Measurements from ENCODE around the gene SLC2A4RG.

SLC2A4RG gene

DNA sequence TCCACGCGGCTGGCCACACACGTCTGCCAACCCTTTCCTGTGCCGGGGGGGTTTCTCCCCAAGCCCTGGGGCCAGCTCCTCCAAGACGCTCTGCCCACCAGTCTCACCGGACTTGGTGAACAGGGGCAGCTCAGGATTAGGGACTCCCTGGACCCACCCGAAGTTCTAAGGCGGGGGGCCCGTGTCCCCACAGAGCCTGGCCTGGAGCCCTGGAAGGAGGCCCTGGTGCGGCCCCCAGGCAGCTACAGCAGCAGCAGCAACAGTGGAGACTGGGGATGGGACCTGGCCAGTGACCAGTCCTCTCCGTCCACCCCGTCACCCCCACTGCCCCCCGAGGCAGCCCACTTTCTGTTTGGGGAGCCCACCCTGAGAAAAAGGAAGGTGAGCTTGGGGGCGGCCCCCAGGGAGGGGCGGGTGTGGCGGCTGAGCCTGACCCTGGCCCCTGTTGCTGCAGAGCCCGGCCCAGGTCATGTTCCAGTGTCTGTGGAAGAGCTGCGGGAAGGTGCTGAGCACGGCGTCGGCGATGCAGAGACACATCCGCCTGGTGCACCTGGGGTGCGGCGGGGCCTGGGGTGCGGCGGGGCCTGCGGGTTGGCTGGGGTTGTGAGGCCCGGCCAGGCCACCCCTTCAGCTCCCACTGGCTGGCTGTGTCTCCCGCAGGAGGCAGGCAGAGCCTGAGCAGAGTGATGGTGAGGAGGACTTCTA, 2.3 kb downstream of the SLC2A4RG start:
- DNase-seq (ENCODE audit: low read depth) = no peak

GRCh38 chr20:63742381-63743024, 2.9 kb downstream of the SLC2A4RG start:
- no peak for DNase-seq (ENCODE audit: low read depth)

DNA sequence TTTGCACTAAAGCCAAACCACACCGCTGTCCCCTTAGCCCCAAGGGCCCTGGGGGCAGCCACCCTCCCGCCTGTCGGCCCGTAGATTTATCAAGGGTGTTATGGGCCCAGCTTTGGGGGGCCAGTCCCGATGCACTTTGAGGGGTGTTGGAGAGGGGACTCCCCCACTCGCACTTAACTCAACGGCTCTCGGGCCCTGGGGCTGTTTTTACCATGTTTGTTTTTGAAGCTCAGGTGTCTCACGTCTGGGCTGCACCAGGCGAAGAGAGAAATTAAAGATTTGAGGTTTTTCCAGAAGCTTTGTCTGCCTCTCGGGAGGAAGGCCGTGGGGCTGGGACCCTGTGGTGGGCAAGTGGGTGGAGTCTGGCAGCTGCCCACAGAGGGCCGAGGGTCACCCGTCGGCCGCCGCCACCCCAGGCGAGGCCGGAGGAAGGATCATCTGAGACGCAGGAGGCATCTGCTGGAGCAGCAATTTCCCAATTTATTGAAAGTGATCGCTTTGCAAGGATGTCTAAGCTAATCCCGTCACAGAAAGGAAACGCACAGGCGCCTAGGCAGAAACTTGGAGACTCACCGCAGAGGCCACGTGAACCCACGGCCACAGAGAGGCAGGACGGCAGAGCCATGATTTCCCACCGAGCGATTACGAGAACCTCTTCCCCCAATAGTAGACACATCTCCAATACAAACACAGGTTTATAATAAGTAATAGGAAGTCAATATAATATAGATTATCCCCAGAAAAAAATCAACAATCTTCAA, 3.8 kb downstream of the SLC2A4RG start:
- no peak for DNase-seq (ENCODE audit: low read depth)

- no peak for DNase-seq (ENCODE audit: low read depth)
These were observed 4.6 kb downstream of the SLC2A4RG start for GRCh38 chr20:63744158-63744557.

- no peak for DNase-seq (ENCODE audit: low read depth)
These were observed 5.2 kb downstream of the SLC2A4RG start for GRCh38 chr20:63744574-63745423.

DNA sequence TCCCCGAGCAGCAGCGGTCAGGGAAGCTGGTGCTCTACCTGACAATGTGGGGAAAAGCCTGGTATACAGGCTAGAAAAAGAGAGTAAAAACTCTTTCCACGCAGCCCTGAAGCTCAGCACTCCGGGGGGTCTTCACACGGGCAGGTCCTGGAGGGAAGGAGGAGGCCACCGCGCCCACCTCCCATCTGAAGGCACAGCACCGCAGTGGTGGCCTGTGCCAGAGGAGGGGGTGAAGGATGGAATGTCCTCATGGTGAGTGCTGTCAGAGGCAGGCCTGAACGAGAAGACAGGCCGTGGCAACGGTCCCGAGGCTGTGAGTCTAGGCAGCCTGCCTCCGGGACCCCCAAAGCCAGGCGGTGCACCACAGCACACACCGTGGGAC, 5.8 kb downstream of the SLC2A4RG start:
- no peak for DNase-seq (ENCODE audit: low read depth)

GRCh38 chr20:63745961-63746731, 6.6 kb downstream of the SLC2A4RG start:
- DNase-seq (ENCODE audit: low read depth) = no peak

DNA sequence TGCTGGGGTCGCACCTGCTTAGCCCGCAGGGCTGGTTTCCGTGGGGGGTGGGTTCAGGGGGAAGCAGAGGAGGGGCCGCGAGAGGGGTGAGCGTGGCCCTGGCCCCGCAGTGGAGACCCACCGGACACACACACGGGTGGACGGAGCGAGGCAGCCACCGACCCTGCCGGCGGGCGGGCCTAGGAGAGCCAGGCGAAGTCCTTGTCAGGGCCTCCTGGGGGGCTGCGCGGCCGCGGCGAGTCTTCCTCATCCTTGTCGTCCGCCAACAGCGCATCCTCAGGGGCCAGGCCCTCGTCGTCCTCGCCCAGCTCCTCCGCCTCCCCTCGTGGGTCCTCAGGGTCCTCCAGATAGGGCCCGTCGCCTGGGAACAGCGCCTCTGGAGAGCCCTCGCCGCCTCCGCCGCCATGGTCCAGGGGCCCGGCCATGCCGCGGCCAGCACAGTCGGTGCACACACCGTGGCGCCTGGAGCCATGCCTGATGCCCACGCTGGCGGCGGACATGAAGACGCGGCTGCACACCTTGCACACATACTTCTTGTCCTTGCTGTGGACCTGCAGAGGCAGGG, 7.3 kb downstream of the SLC2A4RG start:
- no peak for DNase-seq (ENCODE audit: low read depth)

GRCh38 chr20:63747622-63748069, 8.1 kb downstream of the SLC2A4RG start:
- no peak for DNase-seq (ENCODE audit: low read depth)

- no peak for DNase-seq (ENCODE audit: low read depth)
These were observed 8.7 kb downstream of the SLC2A4RG start for GRCh38 chr20:63748070-63748933.

- DNase-seq (ENCODE audit: low read depth) = no peak
These were observed 9.3 kb downstream of the SLC2A4RG start for GRCh38 chr20:63748934-63749270.

DNA sequence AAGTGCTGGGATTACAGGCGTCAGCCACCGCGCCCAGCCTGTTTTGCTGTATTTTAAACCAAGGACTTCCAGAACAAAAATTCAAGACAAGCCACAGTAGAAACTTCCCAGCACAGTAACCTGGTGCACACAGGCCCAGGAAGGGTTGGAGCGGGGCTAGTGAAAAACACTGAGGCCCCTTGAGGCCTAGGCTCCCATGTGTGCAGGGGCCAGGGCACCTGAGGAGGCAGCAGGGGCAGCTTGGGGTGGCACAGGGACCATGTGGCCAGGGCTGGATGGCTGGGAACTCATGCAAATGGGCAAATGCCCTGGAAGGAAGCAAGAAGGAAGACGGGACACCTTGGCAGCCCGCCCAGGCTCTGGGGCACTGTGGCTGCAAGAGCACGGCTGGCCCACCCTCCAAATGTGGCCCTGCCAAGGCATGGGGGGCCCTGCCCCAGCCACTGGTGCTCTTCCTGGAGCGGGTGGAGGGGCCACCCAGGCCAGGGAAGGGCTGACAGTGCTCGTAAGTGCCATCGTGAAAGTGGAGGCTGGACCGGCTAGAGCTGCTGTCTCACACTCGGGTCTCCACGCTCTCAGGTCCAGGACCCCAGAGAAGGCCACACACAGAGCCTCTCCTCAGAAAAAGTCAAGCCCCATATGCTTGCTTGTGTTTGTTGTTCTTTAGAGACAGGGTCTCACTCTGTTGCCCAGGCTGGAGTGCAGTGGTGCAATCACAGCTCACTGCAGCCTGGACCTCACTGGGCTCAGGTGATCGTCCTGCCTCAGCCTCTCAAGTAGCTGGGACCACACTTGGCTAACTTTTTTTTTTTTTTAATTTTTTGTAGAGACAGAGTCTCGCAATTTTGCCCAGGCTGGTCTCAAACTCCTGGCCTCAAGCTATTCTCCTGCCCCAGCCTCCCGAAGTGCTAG, 10.3 kb downstream of the SLC2A4RG start:
- no peak for DNase-seq (ENCODE audit: low read depth)

DNA sequence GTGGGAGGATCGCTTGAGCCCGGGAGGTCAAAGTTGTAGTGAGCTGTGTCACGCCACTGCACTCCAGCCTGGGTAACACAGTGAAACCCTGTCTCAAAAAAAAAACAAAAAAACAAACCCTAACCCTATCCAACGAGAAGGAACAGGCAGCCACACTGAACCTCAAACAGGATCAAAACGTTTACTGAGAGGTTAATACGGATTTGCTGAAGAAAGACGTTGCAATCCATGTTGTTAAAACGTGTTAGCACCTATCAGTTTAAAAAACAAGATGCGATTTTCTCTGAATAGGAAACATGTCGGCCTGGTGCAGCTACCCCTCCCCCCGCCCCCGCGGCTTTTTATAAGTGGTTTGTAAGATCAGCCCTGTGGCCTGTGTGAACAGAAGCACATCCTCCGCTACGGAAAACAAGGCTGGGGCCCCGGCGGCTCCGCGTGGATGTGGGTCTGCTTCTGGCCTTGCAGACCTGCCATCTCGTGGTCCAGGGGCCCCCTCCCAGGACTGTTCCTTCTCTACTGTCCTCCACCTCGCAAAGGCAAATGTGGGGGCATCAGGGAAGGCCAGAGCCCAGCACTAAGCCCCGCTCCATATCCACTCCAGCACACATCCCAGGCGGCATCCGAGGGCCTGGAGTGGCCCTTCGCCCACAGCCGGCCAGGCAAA, 11.4 kb downstream of the SLC2A4RG start:
- DNase-seq (ENCODE audit: low read depth) = no peak

DNA sequence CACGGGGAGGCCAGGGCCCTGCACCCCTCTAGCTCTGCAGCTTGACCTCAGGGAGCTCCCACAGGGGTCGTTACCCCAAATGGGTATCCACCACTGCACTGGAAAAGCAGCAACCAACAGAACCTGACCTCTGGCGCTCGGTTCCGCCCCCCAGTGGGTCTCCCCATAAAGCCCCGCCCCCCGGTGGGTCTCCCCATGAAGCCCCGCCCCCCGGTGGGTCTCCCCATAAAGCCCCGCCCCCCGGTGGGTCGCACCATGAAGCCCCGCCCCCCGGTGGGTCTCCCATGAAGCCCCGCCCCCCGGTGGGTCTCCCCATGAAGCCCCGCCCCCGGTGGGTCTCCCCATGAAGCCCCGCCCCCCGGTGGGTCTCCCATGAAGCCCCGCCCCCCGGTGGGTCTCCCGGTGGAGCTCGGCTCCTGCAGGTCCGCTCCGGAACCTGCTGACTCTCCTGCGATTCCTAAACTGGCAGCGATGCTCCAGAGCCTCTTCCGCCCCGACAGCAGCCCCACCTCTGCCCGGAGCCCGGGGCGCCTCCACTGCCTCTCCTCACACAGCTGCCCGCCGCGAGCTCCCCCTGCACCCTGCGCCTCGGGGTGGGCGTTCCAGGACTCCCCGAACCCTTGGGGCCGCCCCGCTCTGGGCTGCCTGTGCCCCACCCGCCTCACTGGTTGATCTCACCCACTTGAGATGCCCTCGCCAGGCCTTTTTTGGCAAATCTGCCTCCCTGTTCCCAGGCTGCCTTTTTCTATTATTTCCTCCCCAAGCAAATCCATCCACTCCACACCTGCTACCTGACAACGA, 12.1 kb downstream of the SLC2A4RG start:
- DNase-seq (ENCODE audit: low read depth) = no peak

DNA sequence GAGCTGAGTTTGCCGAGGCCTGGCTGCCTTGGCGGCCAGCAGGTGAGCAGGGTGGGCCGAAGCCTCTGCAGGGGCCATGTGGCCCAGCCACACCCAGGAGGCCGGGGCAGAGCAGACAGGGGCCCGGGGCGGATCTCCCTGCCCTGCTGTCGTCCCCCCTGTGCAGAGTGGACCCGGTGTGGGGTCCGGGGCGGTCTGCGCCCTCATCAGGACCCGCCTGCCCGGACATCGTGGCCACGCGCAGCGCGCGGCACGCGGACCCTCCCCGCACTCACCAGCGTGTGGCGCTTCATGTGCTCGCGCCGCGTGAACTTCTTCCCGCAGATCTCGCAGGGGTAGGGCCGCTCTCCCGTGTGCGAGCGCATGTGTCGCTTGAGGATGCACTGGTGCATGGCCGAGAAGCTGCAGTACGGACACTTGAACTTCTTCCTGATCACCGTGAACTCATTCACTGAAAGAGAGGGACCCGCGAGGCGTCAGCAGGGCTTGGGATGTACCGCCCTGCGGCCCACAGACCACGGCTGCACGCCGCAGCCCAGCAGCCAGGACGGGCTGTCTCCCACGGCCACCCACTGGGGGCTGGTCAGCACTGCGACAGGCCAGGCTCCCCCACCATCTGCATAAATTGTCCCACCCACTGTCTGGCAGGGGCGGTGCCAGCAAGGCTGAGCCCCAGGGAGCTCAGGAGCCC, 13.0 kb downstream of the SLC2A4RG start:
- DNase-seq (ENCODE audit: low read depth) = no peak

GRCh38 chr20:63753381-63753780, 13.8 kb downstream of the SLC2A4RG start:
- DNase-seq (ENCODE audit: low read depth) = no peak

GRCh38 chr20:63754008-63754407, 14.4 kb downstream of the SLC2A4RG start:
- DNase-seq (ENCODE audit: low read depth) = no peak

All from activated gamma-delta T cell treated with anti-CD3 and anti-CD28 coated beads, Interleukin-2, amount 50 U/mL, for 16 hours (primary cell).